GM12873 (cell line): ENCODE measurements around the gene RPL18.

Source experiments
- CTCF ChIP-seq: IDR thresholded peaks from 2 replicates; pipeline ENCODE4 v1.5.1; 2012; ENCODE audit warnings: low read depth, mild to moderate bottlenecking, moderate library complexity, low read length, control low read depth; ENCODE audit not compliant: insufficient read depth; ENCODE audit errors: missing control alignments

The RPL18 gene

GRCh38 chr19:48582168-48582567, 36.8 kb downstream of the RPL18 start:
- TF ChIP-seq CTCF: no peak

DNA sequence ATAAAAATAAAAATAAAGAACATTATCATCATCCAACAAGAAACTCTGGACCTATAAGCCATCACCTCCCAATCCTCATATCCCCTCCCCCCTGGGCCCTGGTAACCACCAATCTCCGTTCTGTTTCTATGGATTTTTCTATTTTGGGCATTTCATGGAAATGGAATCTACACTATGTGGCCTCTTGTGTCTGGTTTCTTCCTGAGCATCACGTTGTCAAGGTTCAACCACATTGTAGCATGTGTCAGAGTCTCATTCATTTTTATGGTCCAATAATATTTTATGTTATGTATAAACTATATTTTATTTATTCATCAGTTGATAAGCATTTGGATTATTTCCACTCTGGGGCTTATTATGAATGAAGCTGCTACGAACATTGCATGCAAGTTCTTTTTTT, 40.1 kb downstream of the RPL18 start:
- TF ChIP-seq CTCF: no peak

DNA sequence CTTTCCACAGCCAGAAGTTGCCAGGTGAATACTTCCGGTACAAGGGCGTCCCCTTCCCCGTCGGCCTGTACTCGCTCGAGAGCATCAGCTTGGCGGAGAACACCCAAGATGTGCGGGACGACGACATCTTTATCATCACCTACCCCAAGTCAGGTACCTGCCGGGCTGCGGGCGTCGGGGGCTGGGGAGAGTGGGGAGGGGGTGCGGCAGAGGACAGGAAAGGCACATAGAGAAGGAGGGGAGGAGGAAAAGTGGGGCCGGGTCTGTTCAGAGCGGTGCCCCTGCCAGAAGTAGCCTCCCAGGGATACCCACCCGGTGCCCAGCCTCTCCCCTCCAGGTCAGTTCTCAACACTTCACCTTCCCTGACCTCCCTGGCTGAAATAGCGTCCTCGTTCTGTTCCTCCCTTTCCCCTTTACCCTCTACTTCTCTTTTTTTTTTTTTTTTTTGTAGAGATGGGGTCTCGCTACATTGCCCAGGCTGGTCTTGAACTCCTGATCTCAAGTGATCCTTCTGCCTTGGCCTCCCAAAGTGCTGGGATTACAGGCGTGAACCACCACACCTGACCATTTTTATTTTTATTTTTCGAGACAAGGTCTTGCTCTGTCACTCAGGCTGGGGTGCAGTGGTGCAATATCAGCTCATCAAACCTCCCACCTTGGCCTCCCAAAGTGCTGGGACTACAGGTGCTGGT, 42.9 kb downstream of the RPL18 start:
- no peak for TF ChIP-seq CTCF

- no peak for TF ChIP-seq CTCF
Observed at GRCh38 chr19:48573163-48573505, 45.8 kb downstream of the RPL18 start.

DNA sequence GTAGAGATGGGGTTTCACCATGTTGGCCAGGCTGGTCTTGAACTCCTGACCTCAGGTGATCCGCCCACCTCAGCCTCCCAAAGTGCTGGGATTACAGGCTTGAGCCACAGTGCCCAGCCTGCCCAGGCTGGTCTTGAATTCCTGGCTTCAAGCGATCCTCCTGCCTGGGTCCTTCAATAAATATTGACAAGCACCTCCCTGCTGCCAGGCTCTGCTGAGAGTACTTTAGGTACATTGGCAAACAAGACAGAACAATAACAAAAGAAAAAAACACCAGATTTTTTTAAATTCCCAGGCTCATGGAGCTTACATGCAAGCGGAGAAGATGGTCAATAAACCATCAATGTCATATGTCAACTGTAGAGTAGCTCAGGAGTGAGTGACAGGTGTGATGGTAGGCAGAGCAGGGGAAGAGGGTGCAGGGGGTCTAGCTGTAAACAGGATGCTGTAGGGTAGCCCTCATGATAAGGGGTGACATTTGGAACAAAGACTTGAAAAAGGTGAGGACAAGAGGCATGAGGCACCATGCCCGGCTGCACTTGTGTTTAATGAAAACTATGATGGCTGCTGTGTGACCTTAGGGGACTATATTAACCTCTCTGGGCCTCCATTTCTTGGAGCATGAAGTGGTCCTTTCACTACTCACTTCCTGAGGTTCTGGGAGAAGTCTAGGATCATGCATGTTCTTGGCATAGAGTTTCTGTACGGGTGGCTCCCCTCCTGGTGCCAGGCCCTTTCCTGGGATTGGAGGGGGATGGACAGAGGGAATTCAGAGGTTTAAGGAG, 47.4 kb downstream of the RPL18 start:
- TF ChIP-seq CTCF: no peak

GRCh38 chr19:48569814-48570213, 49.2 kb downstream of the RPL18 start:
- TF ChIP-seq CTCF: no peak

DNA sequence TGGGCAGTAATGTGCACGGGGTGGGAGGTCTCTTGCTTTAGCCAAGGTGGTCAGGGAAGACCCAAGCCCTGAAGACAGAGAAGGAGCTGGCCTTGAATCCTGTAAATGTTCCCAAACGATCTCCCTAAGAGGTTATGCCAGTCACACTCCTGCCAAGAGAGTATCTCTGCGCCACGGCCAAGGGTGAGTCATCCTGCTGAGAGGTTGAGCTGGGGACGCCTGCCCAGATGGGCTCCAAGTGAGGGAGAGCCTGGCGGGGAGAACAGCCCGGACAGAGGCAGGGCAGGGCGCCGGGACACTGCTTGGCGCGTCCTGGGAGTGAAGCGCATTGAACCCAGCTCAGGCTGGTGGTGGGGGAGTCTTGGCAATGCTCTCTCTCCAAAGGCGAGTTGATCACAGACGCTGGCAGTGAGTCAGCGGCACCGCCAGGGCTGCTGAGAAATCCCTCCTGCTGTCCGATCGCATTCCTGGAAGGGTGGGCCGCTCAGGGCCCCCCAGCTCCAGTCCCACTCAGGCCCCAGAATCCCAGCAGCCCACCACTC, 50.6 kb downstream of the RPL18 start:
- no peak for TF ChIP-seq CTCF
